Endothelial cell of umbilical vein (primary cell): ENCODE data around the gene PPM1M. TPM values are rescaled to one million over a fixed set of nuclear protein-coding genes. Genes with fewer than 3 reads are reported as not detected.

ENCODE experiments used
- BruUV-seq: library from RNA; stranded (reverse); fragments of 400-500 nt; replicated peaks from 2 replicates; lab custom pipeline; 2021; lab: Mats Ljungman, UMichigan
- CTCF ChIA-PET: fragments of 300-600, 350-600 bp; sonication (Branson Sonifier 250); formaldehyde crosslinking; loops from one replicate; lab custom pipeline; 2021; ENCODE audit warnings: antibody characterized with exemption, inconsistent platforms; lab: Charles Lee
- POLR2A ChIA-PET: fragments of 300-600, 350-600 bp; sonication (Branson Sonifier 250); formaldehyde crosslinking; loops from one replicate; lab custom pipeline; 2021; ENCODE audit warnings: antibody characterized with exemption, inconsistent platforms; lab: Charles Lee
- DNase-seq: peaks from one replicate; pipeline ENCODE4 v3.0.0-alpha.2; 2011; ENCODE audit warnings: low read depth, low spot score
- FAIRE-seq: peaks from 2 replicates; lab custom pipeline; 2011; peaks lifted over from hg19 to GRCh38; lab: Jason Lieb, UNC
- H2AFZ ChIP-seq: 2 replicates; pipeline ENCODE4 v1.6.0; 2012; ENCODE audit warnings: low read depth, low read length, control low read depth, inconsistent platforms
- H3K27ac ChIP-seq: 2 replicates; pipeline ENCODE4 v1.5.1; 2011; ENCODE audit warnings: low read depth, mild to moderate bottlenecking, control low read depth, low read length, moderate library complexity; ENCODE audit not compliant: insufficient read depth
- H3K27me3 ChIP-seq, 2 experiments: 2 replicates each; pipeline versions ENCODE4 v1.6.0 to v1.6.1; 2011; ENCODE audit warnings: low read length in 2 of 2, mixed read lengths in 1 of 2; ENCODE audit not compliant: control insufficient read depth in 2 of 2, insufficient read depth in 2 of 2
- H3K36me3 ChIP-seq, 2 experiments: 2 replicates in 1 of 2; 3 replicates in 1 of 2; pipeline ENCODE4 v1.5.1; 2011; ENCODE audit warnings: low read length in 2 of 2, mild to moderate bottlenecking in 1 of 2, moderate library complexity in 1 of 2; ENCODE audit not compliant: control insufficient read depth in 2 of 2, insufficient read depth in 2 of 2; ENCODE audit errors: extremely low read depth in 1 of 2
- H3K4me1 ChIP-seq: 3 replicates; pipeline ENCODE4 v1.5.1; 2011; ENCODE audit warnings: mild to moderate bottlenecking, low read length; ENCODE audit not compliant: control insufficient read depth, insufficient read depth; ENCODE audit errors: extremely low read depth
- H3K4me2 ChIP-seq: 2 replicates; pipeline ENCODE4 v1.6.1; 2011; ENCODE audit warnings: low read length, control low read depth, mixed read lengths; ENCODE audit not compliant: insufficient read depth
- H3K4me3 ChIP-seq, 3 experiments: fragments of 200-600 bp in 1 of 3; sonication (generic), shearing (Covaris generic) in 1 of 3; replicated peaks in 1 of 3; 2 replicates each; pipeline ENCODE4 v1.5.1; 2011 to 2016; ENCODE audit warnings: control low read depth in 3 of 3, low read length in 3 of 3, mild to moderate bottlenecking in 2 of 3, inconsistent platforms in 1 of 3, low read depth in 1 of 3, moderate library complexity in 1 of 3; ENCODE audit not compliant: insufficient read depth in 1 of 3
- H3K79me2 ChIP-seq: 2 replicates; pipeline ENCODE4 v1.6.0; 2012; ENCODE audit warnings: low read length, inconsistent platforms; ENCODE audit not compliant: control insufficient read depth, insufficient read depth
- H3K9ac ChIP-seq: replicated peaks from 2 replicates; pipeline ENCODE3; 2011; ENCODE audit warnings: low read length, control low read depth; ENCODE audit not compliant: insufficient read depth; ENCODE audit errors: extremely low read depth
- H3K9me1 ChIP-seq: replicated peaks from 3 replicates; pipeline ENCODE4 v1.6.0; 2011; ENCODE audit warnings: mild to moderate bottlenecking, low read length; ENCODE audit not compliant: control insufficient read depth, insufficient read depth; ENCODE audit errors: extremely low read depth
- H3K9me3 ChIP-seq: replicated peaks from 2 replicates; pipeline ENCODE4 v1.5.1; 2012; ENCODE audit warnings: low read length, inconsistent platforms; ENCODE audit not compliant: control insufficient read depth, insufficient read depth
- H4K20me1 ChIP-seq: replicated peaks from 2 replicates; pipeline ENCODE3; 2011; ENCODE audit warnings: mild to moderate bottlenecking, low read length; ENCODE audit not compliant: control insufficient read depth, insufficient read depth; ENCODE audit errors: extremely low read depth
- EZH2 ChIP-seq: IDR thresholded peaks from 2 replicates; pipeline ENCODE4 v1.6.1; 2012; ENCODE audit warnings: borderline replicate concordance, low read depth, mild to moderate bottlenecking, moderate library complexity, low read length, inconsistent platforms; ENCODE audit not compliant: severe bottlenecking
- FOS ChIP-seq: IDR thresholded peaks from 2 replicates; pipeline ENCODE4 v1.6.1; 2011; ENCODE audit warnings: mild to moderate bottlenecking, low read length, moderate library complexity, borderline replicate concordance; ENCODE audit not compliant: insufficient read depth
- GATA2 ChIP-seq: IDR thresholded peaks from 2 replicates; pipeline ENCODE4 v1.7.0; 2011; ENCODE audit warnings: low read depth, mild to moderate bottlenecking, moderate library complexity, mixed read lengths, low read length; ENCODE audit not compliant: insufficient read length, insufficient read depth
- JUN ChIP-seq: IDR thresholded peaks from 2 replicates; pipeline ENCODE4 v1.6.1; 2011; ENCODE audit warnings: borderline replicate concordance, low read depth; ENCODE audit not compliant: insufficient read length, insufficient read depth
- MYC ChIP-seq: IDR thresholded peaks from one replicate; pipeline ENCODE4 v1.6.1; 2011; ENCODE audit warnings: mild to moderate bottlenecking, low read depth, low read length
- POLR2A ChIP-seq: IDR thresholded peaks from 2 replicates; pipeline ENCODE4 v1.6.1; 2012; ENCODE audit warnings: low read depth, mild to moderate bottlenecking, control low read depth, low read length
- POLR2AphosphoS5 ChIP-seq: IDR thresholded peaks from 2 replicates; pipeline ENCODE4 v1.6.1; 2012; ENCODE audit warnings: low read depth, mild to moderate bottlenecking, control low read depth, low read length, moderate library complexity; ENCODE audit not compliant: insufficient read depth
- dilution Hi-C: fragments of 300-500 bp; cut with MboI; formaldehyde crosslinking; loops from one replicate; pipeline ENCODE4 v1.15.0; 2019; ENCODE audit warnings: low sequenced_read_pairs; ENCODE audit not compliant: extremely low pct_ligation_motif_present
- intact Hi-C: fragments of 100-400 bp; cut with micrococcal nuclease; formaldehyde crosslinking; loops from one replicate; pipeline ENCODE4 v1.10.0; 2022
- polyA plus RNA-seq, 4 experiments: library from polyadenylated mRNA; depleted of rRNA in 3 of 4; stranded (reverse) in 3 of 4; unstranded in 1 of 4; fragments of >200 nt; gene quantifications; 2 replicates each; pipeline versions ENCODE4 v1.2.1 to v1.2.3, GENCODE V29; 2011 to 2012; ENCODE audit warnings: missing spikeins in 1 of 4
- total RNA-seq: library from RNA; stranded (reverse); gene quantifications from 2 replicates; pipeline ENCODE4 v1.2.3, GENCODE V29; 2021
- TF ChIP-seq, protein P1 (sequence below): IDR thresholded peaks from 2 replicates; pipeline ENCODE4 v1.6.1; 2011; ENCODE audit not compliant: insufficient read depth, insufficient read length
- TF ChIP-seq, protein P2 (sequence below), 2 donors: IDR thresholded peaks; 1 replicate in 1 of 2; 2 replicates in 1 of 2; pipeline ENCODE4 v1.5.1; 2011; ENCODE audit warnings: low read length in 2 of 2, mild to moderate bottlenecking in 2 of 2, moderate library complexity in 2 of 2, control low read depth in 1 of 2, inconsistent platforms in 1 of 2, low read depth in 1 of 2; ENCODE audit not compliant: insufficient read depth in 1 of 2; ENCODE audit errors: extremely low read depth in 1 of 2

PPM1M gene
- total and polyA plus RNA-seq, 2 donors (not counting 3 experiments of a cell fraction or from before 2014, with no cell fraction given), result 13.7 to 19.4 TPM

DNA sequence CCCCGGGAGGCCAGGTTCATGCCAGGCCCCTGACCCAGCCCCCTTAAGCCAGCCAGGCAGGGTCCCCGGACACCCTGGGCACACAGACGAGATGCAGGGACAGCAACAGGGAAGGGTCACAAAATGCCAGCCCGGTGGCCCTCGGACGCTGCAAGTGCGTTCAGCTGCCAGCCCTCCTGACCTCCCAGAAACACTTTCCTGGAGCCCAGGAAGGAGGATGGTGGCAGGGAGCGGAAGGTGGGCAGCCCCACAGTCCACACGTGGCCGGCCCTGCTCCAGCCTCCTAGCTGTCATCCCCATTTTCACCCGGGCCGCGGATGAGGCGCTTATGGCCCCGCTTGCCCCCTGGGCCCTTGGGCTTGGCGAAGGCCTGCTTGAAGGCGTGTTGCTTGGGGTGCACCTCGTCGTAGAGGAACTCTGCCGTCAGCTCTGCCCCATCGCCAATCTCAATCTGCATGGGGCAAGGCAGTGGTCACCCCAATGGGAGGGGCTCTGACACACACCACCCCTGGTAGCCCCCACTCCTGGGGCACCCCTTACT lies 16.7 kb upstream of the PPM1M start:
- peaks cover 14 to 27% of the 10 kb centered on the region in 2 experiments for H3K36me3 ChIP-seq
- H2AFZ ChIP-seq, result no peak overlapping the region
- ChIA-PET POLR2A (no interaction called here), CTCF (interaction anchor here (0.8 to 1.6 kb wide), 2 partner anchors 9 to 10 kb away, joined by 4 to 10 read pairs; partner anchors contain the start of gene TWF2)
- H3K4me3 ChIP-seq, result no peak overlapping the region
- TF ChIP-seq MYC (no peak), GATA2 (no peak), EZH2 (no peak), POLR2AphosphoS5 (no peak), JUN (no peak), POLR2A (no peak), FOS (no peak)
- TF ChIP-seq, protein P1, sequence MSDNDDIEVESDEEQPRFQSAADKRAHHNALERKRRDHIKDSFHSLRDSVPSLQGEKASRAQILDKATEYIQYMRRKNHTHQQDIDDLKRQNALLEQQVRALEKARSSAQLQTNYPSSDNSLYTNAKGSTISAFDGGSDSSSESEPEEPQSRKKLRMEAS, result no peak
- TF ChIP-seq, protein P2, sequence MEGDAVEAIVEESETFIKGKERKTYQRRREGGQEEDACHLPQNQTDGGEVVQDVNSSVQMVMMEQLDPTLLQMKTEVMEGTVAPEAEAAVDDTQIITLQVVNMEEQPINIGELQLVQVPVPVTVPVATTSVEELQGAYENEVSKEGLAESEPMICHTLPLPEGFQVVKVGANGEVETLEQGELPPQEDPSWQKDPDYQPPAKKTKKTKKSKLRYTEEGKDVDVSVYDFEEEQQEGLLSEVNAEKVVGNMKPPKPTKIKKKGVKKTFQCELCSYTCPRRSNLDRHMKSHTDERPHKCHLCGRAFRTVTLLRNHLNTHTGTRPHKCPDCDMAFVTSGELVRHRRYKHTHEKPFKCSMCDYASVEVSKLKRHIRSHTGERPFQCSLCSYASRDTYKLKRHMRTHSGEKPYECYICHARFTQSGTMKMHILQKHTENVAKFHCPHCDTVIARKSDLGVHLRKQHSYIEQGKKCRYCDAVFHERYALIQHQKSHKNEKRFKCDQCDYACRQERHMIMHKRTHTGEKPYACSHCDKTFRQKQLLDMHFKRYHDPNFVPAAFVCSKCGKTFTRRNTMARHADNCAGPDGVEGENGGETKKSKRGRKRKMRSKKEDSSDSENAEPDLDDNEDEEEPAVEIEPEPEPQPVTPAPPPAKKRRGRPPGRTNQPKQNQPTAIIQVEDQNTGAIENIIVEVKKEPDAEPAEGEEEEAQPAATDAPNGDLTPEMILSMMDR (IDR thresholded peaks at IDR 0.05; ENCODE audit: extremely low read depth in 1 of 2, insufficient read depth in 1 of 2, low read depth in 1 of 2, low read length in 2 of 2), result no peak
- intact Hi-C loops, result no loop called here
- no peak overlapping the region for H3K27ac ChIP-seq
- no peak overlapping the region for H3K9ac ChIP-seq
- H3K4me2 ChIP-seq, result no peak overlapping the region
- dilution Hi-C loops, result no loop called here
- H3K9me1 ChIP-seq, result no peaks in the 10 kb centered on the region
- no peaks in the 10 kb centered on the region for H3K27me3 ChIP-seq
- H3K9me3 ChIP-seq, result no peaks in the 10 kb centered on the region
- DNase-seq (no peak), FAIRE-seq (no peak)
- BruUV-seq, result TSS peak; percentile 60
- no peaks in the 10 kb centered on the region for H3K4me1 ChIP-seq
- no peaks in the 10 kb centered on the region for H4K20me1 ChIP-seq
- H3K79me2 ChIP-seq, result peaks cover 5% of the 10 kb centered on the region
